ENCODE results near the gene USP25. TPM values are rescaled to one million over a fixed set of nuclear protein-coding genes. Genes with fewer than 3 reads are reported as not detected.

Gene USP25
- total RNA-seq, 4 donors from 2014 or later: 32.3 to 44.3 (median 33.4) TPM

GRCh38 chr21:15868940-15869339, 139.2 kb downstream of the USP25 start:
- no peak overlapping the region for H3K27ac ChIP-seq
- no peaks in the 10 kb centered on the region for H3K4me1 ChIP-seq
- H3K27me3 ChIP-seq: no peaks in the 10 kb centered on the region
- H3K4me3 ChIP-seq: no peak overlapping the region
- H3K9me3 ChIP-seq: no peaks in the 10 kb centered on the region
- 97% methylated on average over 4 of the region's 4 CpGs for WGBS
- no peak for DNase-seq (ENCODE audit: low spot score in 2 of 2)
- TF ChIP-seq EP300 (IDR thresholded peaks at IDR 0.05) (no peak), POLR2A (IDR thresholded peaks at IDR 0.05) (no peak), CTCF (IDR thresholded peaks at IDR 0.05) (no peak), POLR2AphosphoS5 (IDR thresholded peaks at IDR 0.05) (no peak)
- H3K36me3 ChIP-seq: peaks cover 42% of the 10 kb centered on the region

GRCh38 chr21:15870819-15871218, 141.0 kb downstream of the USP25 start:
- TF ChIP-seq CTCF (IDR thresholded peaks at IDR 0.05): no peak
- no peak for TF ChIP-seq POLR2AphosphoS5 (IDR thresholded peaks at IDR 0.05)
- no peak for TF ChIP-seq POLR2A (IDR thresholded peaks at IDR 0.05)
- no peak for TF ChIP-seq EP300 (IDR thresholded peaks at IDR 0.05)
- no peak for DNase-seq (ENCODE audit: low spot score in 2 of 2)
- H3K36me3 ChIP-seq: peaks cover 55% of the 10 kb centered on the region
- H3K9me3 ChIP-seq: no peaks in the 10 kb centered on the region
- no peaks in the 10 kb centered on the region for H3K27me3 ChIP-seq
- no peak overlapping the region for H3K4me3 ChIP-seq
- 93% methylated on average over 4 of the region's 4 CpGs for WGBS
- no peak overlapping the region for H3K27ac ChIP-seq
- no peaks in the 10 kb centered on the region for H3K4me1 ChIP-seq

- H3K4me3 ChIP-seq: no peak overlapping the region
- no peaks in the 10 kb centered on the region for H3K9me3 ChIP-seq
- peaks cover 55% of the 10 kb centered on the region for H3K36me3 ChIP-seq
- no peak for TF ChIP-seq CTCF (IDR thresholded peaks at IDR 0.05)
- no peak for TF ChIP-seq POLR2AphosphoS5 (IDR thresholded peaks at IDR 0.05)
- TF ChIP-seq POLR2A (IDR thresholded peaks at IDR 0.05): no peak
- TF ChIP-seq EP300 (IDR thresholded peaks at IDR 0.05): no peak
- no peak for DNase-seq (ENCODE audit: low spot score in 2 of 2)
- no peaks in the 10 kb centered on the region for H3K4me1 ChIP-seq
- no peak overlapping the region for H3K27ac ChIP-seq
- no peaks in the 10 kb centered on the region for H3K27me3 ChIP-seq
- 94% methylated on average over 4 of the region's 4 CpGs for WGBS
Observed at GRCh38 chr21:15872236-15872635, 142.5 kb downstream of the USP25 start.

- H3K36me3 ChIP-seq: peaks cover 71% of the 10 kb centered on the region
- no peaks in the 10 kb centered on the region for H3K9me3 ChIP-seq
- no peaks in the 10 kb centered on the region for H3K4me1 ChIP-seq
- TF ChIP-seq CTCF (IDR thresholded peaks at IDR 0.05) (no peak), EP300 (IDR thresholded peaks at IDR 0.05) (no peak), POLR2A (IDR thresholded peaks at IDR 0.05) (no peak), POLR2AphosphoS5 (IDR thresholded peaks at IDR 0.05) (no peak)
- WGBS: 97% methylated on average over 5 of the region's 5 CpGs
- H3K27ac ChIP-seq: no peak overlapping the region
- H3K27me3 ChIP-seq: no peaks in the 10 kb centered on the region
- DNase-seq (ENCODE audit: low spot score in 2 of 2): no peak
- no peak overlapping the region for H3K4me3 ChIP-seq
Observed at GRCh38 chr21:15874615-15875014, 144.8 kb downstream of the USP25 start.

- Histone ChIP-seq H3K36me3 (peaks cover 72% of the 10 kb centered on the region), H3K4me3 (no peak overlapping the region), H3K27ac (no peak overlapping the region), H3K27me3 (no peaks in the 10 kb centered on the region), H3K4me1 (no peaks in the 10 kb centered on the region), H3K9me3 (peaks cover under 1% of the 10 kb centered on the region)
- TF ChIP-seq POLR2A (IDR thresholded peaks at IDR 0.05): no peak
- no peak for TF ChIP-seq EP300 (IDR thresholded peaks at IDR 0.05)
- TF ChIP-seq CTCF (IDR thresholded peaks at IDR 0.05): no peak
- no peak for TF ChIP-seq POLR2AphosphoS5 (IDR thresholded peaks at IDR 0.05)
- 95% methylated on average over 3 of the region's 3 CpGs for WGBS
- no peak for DNase-seq (ENCODE audit: low spot score in 2 of 2)
Observed at GRCh38 chr21:15875286-15875685, 145.5 kb downstream of the USP25 start.

Data from suprapubic skin (tissue), 4 donors.